Pons (tissue), 1 donor: ENCODE measurements around the gene PRCD.
"Not testable (repeated sequence)": the region's sequence is repeated elsewhere in the genome, so short reads cannot be mapped to it uniquely, and the experiment has no call there.

Experiments
- DNase-seq: peaks from one replicate; pipeline ENCODE4 v3.0.0-alpha.2; 2016; ENCODE audit warnings: low spot score

PRCD gene

DNA sequence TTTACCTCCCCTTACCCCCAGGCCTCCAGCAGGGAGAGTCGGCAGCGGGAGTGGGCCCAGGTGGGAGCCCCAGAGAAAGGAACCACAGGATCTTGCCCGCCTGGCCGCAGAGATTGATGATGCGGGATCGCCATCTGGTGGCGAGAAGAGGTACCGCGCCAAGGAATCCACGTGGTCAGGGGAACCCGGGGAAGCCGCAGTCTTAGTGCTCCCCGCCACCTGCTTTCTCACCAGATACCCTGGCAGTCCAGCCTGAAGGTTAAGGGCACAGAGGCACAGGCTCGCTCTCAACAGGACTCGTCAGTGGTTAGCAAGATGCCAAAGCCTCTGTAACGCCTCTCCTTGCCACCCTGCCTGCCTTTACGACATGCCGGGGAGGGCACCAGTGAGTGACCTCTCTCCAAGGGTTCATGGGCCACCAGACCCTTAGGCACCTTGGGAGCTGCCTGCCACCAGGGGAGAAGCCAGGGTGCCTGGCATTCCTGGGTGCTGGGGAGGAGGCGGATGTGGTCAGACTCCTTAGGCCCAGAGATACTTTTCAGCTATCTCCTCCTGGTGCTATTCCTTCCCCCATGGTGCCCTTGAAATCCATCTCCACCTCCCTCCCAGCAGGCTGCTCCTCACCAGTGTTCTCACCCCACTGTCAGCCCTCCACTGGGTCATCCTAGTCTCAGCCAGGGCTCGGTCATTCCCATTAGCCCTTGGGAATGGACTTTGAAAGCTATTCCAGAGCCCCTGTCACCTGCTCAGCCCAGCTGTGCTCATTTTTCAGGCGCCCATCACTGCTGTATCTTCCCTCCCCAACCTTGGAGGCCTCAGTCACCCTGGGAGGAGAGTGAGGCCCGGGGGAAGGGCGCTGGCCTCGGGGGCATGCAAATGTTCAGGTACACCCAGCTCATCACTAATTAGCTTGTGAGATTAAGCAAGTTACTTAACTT, 33.2 kb upstream of the PRCD start:
- peak; percentile 63 for DNase-seq

DNA sequence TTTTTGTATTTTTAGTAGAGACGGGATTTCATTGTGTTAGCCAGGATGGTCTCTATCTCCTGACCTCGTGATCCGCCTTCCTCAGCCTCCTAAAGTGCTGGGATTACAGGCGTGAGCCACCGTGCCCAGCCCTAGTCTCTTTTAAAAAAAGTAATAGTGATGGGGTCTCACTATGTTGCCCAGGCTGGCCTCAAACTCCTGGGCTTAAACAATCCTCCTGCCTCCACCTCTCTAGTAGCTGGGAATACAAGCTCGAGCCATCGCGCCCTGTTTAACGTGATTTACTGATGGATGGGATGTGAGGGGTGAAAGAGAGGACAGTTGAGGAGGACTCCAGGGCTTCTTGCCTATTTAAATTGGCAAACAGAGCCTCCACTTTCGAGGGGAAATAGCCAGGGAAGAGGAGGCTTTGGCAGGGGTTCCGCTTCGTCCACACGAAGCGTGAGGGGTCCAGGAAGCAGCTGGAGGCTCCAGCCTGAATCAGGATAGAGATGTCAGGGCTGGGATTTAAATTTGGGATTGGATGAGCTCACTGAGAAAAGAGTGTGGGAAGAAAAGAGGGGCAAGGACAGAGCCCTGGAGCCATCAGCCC, 31.3 kb upstream of the PRCD start:
- DNase-seq = not testable (repeated sequence)

DNA sequence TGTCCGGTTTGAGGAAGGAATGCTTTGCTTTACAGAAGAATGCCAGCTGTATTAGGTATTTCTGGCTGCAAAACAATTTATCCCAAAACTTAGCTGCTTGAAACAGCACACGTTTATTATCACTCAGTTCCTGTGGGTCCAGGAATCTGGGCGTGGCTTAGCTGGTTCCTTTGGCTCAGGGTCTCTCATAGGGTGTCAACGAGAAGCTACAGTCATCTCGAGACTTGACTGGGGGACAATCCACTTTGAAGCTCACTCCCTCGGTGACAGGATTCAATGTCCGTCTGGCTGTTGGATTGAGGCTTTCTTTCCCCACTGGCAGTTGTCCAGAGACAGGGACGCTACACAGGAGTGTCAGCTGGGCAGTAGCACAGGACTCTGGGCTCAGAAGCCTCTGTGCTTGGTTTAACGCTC, 29.0 kb upstream of the PRCD start:
- DNase-seq = no peak

DNA sequence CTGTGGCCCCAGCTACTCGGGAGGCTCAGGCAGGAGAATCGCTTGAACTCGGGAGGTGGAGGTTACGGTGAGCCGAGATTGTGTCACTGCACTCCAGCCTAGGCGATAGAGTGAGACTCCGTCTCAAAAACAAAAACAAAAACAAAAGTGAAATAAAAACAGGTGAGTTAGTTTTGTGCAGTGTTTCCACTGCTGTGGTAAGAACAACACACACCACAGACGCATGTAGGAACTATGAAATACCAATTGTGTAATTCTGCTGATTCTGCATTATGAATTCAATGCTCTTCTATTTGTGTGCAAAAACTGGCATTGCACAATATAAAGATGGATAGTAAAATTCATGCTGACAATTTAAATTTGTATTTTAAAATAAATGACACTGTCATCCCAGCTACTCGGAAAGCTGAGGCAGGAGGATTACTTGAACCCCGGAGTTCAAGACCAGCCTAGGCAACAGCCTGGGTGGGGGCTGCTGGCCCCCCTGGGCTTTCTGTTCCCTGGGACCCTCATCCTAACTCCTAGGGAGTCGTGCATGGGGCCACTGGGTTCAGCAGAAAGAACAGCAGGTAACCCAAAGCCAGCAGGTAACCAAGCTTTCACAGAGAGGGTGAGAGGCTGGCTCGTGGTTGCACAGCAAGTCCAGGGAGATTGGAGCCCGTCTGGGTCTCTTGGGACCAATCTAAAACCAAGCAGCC, 28.0 kb upstream of the PRCD start:
- DNase-seq = no peak

DNA sequence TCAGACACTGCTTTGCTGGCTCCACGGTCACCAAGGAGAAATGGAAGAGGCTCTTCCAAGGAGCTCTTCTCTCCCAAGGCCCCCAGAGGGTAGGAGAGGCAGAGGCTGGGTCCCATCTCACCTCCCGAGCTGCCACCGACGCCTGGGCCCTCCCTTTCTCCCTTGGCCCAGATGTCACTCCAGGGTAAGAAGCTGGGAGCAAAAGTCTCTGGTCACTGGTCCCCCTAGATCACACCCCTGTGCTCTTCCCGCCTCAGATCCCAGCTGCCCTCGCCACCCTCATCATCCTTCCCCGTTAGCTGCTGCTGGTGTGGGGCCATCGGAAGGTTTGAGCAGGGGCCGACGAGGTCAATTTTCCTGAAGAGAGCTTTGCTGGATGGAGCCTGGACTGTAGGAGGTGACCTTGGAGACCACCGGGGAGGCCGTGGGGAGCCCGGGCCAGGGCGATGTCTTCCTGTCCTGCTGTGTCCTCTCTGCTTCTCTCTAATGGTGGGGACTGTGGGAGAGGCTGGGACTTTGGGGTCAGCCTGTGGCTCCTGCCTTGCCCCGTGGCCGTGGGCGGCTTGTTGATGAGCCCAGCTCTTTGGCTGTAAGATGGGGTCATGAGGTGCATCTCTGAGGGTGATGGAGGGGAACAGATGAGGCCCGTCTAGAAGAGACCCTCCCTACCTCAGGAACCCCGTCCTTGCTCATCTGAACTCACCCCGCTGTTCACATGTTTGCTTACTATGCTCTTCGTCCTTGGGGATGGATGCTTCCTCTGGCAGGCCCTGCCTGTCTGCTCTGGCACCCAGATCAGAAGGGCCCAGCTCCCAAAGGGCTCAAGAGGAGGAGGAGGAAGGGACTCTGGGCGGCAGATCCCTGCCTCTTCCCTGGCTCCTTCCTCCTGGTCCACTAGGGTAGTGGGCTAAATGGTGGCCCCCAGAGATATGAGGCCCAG, 27.2 kb upstream of the PRCD start:
- DNase-seq = no peak

DNA sequence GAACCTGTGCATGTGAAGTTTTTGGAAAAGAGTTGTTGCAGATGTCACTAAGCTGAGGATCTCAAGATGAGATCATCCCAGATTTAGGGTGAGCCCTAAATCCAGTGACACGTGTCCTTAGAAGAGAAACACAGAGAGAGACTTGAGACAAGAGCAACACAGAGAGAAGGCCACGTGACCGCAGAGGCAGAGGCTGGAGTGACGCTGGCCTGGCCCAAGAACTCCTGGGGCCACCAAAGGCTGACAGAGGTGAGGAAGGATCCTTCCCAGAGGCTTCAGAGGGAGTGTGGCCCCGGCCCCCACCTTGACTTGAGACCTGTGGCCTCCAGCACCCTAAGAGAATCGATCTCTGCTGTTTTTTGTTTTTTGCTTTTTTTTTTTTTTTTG, 26.5 kb upstream of the PRCD start:
- DNase-seq = no peak

DNA sequence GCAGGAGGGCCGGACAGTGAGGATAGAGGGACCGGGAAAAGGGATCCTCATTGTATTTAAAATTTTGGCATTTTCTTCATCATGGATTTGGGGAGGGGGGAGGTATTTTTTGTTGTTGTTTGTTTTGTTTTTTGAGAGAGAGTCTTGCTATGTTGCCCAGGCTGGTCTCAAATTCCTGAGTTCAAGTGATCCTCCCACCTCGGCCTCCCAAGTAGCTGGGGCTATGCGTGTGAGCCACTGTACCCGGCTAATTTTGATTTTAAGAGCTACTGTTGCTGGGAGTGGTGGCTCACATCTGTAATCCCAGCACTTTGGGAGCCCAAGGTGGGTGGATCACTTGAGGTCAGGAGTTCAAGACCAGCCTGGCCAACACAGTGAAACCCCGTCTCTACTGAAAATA, 25.5 kb upstream of the PRCD start:
- not testable (repeated sequence) for DNase-seq

DNA sequence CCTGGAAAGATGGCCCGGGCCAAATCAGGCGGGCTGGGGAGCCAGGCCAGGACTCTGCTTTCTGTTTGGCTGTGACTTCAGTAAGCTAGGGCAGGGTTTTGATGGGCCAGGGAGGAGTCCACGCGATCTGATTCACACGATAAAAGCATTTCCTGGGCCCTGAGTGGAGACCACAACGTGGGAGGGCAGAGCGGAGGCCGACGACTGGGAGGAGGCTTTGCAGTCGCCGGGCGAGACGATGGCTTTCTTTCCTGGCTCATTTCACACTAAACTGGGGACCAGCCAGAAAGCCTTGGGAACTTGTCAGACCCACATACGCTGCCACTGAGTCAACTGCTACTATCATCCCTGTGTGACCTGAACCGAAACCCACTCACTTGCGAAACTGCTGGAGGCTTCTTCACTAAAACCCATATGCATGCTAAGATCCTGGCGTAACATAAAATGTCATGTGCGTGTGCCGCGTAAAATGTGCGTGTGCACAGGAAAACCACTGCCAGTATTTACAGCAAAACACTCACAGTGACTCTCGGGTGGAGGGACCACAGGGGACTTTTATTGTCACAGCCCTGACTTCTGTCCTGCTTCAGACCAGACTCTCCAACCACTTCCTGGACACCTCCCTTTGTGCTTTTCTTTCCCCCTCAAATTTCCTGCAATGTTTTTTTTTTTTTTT, 24.4 kb upstream of the PRCD start:
- peak; percentile 65 for DNase-seq

DNA sequence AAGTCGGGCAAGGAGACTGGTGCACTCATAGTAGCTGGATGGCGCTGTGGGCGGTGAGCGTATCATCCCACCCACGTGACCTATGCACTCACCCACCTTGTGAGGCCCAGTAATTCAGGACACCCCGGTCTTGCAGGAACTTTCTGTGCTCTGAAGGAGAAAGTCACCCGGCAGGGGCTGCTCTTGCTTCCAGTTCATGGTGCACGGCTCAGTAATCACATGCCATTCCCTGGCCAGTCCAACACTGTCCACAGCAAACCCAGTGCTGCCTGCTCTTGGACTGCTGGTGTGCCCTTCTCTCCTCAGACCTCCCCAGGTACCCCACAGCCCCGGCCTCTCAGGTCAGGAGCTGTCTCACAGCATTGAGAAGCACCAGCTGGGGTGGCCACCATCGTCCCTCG, 22.2 kb upstream of the PRCD start:
- DNase-seq = no peak

DNA sequence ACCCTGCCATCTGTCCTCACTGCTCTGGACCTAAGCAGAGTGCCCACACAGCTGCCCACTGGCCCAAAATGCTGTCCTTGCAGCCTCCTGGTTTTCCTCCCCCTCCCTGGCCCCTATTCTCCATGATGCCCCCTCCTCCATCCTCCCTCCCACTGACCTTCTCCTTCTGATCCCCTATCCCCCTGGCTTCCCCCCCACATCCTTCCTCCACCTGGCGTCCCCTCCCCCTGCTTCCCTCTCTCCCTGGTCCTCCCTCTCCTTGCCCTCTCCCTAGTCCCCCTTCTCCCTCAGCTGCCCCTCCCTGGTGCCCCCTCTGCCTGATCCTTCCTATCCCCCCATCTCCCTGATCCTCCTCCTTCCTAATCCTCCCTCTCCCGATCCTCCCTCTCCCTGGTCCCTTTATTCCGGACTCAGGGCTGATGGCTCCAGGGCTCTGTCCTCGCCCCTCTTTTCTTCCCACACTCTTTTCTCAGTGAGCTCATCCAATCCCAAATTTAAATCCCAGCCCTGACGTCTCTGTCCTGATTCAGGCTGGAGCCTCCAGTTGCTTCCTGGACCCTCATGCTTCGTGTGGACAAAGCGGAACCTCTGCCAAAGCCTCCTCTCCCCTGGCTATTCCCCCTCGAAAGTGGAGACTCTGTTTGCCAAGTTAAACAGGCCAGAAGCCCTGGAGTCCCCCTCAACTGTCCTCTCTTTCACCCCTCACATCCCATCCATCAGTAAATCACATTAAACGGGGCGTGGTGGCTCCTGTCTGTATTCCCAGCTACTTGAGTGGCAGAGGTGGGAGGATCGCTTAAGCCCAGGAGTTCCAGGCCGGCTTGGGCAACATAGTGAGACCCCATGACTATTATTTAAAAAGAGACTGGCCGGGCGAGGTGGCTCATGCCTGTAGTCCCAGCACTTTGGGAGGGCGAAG, 20.5 kb upstream of the PRCD start:
- no peak for DNase-seq

DNA sequence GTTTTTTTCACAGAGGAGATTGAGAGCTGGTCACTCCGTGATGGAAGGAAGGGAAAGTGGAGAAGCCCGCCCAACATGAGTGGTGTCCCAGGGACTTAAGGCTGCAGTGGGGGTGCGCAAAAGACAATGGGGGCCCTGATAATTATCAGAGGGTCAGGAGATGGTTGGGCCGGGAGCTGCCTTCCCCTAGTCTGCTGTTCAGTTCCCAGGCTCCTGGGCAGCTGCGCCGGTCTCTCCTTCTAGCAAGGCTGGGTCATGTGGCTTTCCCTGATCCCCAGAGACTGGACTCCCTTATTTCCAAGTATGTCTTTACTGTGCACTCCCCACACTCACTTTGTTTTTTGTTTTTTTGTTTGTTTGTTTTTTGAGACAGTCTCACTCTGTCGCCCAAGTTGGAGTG, 18.6 kb upstream of the PRCD start:
- DNase-seq = no peak

DNA sequence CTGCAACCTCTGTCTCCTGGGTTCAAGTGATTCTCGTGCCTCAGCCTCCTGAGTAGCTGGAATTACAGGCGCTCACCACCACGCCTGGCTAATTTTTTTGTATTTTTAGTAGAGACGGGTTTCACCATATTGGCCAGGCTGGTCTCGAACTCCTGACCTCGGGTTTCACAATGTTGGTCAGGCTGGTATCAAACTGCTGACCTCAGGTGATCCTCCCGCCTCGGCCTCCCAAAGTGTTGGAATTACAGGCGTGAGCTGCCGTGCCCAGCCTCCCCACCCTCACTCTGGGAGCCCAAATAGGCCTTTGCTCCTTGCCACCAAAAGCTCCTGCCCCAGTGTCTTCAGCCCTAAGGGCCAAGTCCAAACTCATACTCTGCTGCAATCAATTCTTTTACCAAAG, 18.2 kb upstream of the PRCD start:
- not testable (repeated sequence) for DNase-seq

DNA sequence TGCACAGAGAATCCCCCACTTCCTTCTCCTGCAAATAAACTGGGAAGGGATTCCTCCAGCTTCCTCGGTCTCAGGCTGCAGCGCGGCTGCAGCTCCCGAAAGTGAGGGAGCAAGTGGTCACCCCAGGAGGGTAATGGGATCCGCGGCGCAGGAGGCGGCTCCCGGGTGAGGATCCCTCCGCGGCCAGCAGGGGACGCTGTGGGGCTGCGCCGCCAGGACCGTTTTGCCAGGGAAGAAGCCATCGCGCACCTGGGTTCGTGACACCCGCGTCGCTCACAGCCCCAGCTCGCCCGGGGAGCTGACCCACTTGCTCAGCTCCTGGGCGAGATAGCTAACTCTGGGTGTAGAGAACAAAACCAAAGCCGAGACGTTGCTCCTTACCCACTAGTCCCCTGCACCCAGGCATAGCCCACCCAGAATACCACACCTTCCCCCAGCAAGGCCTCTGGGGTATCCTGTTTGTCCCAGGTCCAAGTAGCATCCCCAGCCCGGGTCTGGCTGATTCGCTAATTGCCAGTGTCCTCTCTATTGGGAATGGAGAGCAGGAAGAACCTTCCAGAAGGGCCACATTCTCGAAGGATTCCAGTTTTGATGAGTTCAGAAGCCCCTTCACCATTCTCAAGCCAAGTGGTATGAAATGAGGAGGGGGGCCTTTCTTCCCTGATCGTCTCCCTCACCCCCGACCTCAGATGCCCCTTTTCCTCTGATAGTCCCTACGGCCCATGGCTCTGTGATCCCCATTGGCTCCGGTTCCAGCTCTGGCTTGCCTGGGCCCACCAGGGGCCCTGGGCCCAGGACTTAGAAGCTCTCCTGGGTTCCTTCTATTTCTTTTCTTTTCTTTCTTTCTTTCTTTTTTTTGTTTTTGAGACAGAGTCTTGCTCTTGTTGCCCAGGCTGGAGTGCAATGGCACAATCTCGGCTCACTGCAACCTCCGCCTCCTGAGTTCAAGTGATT, 16.5 kb upstream of the PRCD start:
- DNase-seq = peak; percentile 43

DNA sequence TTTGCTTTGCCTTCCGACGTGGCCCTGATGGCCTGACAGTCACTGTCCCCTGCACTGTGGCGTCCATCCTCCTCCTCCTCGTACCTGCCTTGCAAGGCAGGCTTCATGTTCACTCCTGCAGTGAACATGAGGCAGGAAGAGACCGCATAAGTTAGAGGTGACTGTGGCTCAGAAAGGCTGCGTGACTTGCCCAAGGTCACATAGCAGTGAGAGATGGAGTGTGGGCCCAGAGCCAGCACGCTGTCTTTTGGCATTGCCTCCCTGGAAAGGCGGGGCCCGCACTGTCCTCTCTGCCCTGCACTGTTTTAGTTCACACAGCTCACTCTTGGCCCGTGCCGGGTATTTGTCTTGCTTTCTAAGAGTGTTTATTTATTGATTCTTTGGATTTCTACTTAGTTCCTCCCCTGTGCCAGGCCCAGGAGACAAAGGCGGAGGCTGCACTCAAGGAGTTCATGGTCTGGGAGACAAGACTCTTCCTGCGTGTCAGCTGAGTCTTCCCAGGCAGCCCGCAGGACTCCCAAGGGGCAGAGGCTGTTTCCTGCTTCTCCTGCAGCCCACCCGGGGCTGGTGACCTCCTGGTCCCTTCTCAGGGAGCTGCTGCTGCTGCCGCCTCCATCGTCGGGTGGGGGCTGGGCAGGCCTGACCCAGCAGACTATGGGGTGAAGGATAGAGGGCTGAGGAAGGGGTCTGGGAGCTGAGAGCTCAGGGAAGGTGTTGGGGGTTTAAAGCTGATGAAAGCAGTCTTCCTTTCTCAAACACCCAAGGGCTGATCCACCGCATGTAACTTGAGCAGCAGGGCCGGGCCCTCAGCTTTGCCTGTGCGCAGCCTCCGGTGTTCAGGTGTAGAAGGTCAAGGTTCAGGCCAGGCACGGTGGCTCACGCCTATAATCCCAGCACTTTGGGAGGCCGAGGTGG, 15.0 kb upstream of the PRCD start:
- DNase-seq = no peak

DNA sequence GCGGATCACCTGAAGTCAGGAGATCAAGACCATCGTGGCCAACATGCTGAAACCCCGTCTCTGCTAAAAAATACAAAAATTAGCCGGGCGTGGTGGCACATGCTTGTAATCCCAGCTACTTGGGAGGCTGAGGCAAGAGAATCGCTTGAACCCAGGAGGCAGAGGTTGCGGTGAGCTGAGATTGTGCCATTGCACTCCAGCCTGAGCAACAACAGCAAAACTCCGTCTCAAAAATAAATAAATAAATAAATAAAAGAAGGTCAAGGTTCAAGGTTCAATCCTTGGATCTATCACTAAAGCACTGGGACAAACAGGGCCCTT, 14.4 kb upstream of the PRCD start:
- DNase-seq = not testable (repeated sequence)

DNA sequence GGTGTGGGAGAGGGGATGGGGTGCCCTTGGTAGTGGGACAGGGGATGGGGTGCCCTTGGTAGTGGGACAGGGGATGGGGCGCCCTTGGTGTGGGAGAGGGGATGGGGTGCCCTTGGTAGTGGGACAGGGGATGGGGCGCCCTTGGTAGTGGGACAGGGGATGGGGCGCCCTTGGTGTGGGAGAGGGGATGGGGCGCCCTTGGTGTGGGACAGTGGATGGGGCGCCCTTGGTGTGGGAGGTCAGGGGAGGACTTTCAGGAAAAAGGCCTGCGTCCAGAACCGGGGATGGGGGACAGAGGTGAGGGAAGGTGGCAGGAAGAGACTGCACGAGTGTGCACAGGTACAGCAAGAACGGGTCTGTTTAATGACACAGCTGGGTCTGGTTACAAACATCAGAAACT, 12.8 kb upstream of the PRCD start:
- not testable (repeated sequence) for DNase-seq

DNA sequence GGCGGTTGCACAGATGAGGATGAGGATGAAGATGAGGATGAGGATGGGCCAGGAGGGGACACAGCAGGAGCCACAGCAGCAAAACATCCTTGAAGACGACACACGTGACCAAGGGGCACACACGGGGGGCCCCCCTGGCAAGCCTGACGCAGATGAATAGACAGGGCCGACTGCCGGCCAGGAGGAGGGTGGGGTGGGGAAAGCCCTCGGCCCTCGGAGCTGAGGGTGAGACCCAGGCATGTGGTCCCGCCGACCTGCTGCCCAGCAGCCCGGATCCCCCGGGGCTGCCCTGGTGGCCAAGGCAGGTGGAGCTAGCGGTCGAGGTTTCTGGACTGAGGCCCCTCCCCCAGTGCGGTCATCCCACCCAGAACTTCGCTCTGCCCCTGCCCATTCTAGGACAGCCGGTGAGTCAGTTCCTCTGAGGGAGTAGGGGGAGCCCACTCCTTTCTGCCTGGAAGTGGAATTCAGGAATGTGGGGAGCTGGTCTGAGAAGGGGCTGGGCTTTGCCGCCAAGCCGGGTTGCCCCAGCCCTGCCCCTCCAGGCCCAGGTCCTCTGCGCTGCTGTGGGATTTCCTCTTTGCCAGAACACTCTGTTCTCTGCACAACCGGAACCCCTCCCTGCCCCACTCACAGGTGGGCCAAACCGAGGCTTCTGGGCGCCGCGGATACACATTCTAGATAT, 12.3 kb upstream of the PRCD start:
- no peak for DNase-seq

DNA sequence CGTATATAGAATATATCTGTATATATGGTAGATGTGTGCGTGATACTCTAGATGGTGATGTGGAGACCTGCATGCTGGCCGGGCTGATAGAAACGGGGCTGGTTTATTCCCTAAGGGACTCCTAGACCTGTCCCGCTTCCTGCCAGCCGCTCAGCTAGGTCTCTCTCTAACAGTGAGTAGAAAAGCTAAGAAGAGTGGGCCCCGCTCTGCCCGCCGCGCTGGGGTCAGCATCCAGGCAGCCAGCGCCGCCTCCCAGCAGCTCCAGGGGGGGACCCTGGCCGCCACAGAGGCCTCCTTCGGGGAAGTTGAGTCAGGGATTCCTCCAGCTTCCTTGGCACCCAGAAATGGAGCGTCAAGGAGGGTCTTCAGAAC, 11.7 kb upstream of the PRCD start:
- DNase-seq = no peak
